GM20431 (cell line): ENCODE data around the gene FHOD3.

Source experiments
- in situ Hi-C: fragments of 300-500 bp; cut with MseI, MboI; formaldehyde crosslinking; loops from one replicate; pipeline ENCODE4 v1.15.0; 2020; ENCODE audit warnings: low sequenced_read_pairs; ENCODE audit not compliant: unreplicated experiment

FHOD3 gene

GRCh38 chr18:36397033-36397432 lies 99.5 kb downstream of the FHOD3 start:
- in situ Hi-C loops = no loop called here

GRCh38 chr18:36398419-36398818 lies 100.9 kb downstream of the FHOD3 start:
- in situ Hi-C loops = no loop called here

GRCh38 chr18:36399055-36399454 lies 101.5 kb downstream of the FHOD3 start:
- in situ Hi-C loops = no loop called here

- in situ Hi-C loops = no loop called here
Measured at GRCh38 chr18:36401462-36401861, 103.9 kb downstream of the FHOD3 start.

GRCh38 chr18:36402765-36403396 lies 105.4 kb downstream of the FHOD3 start:
- in situ Hi-C loops = no loop called here

- in situ Hi-C loops = no loop called here
Measured at GRCh38 chr18:36403896-36404820, 106.6 kb downstream of the FHOD3 start.

- in situ Hi-C loops = no loop called here
Measured at GRCh38 chr18:36405611-36406010, 108.1 kb downstream of the FHOD3 start.

GRCh38 chr18:36406805-36407204 lies 109.3 kb downstream of the FHOD3 start:
- in situ Hi-C loops = no loop called here

- in situ Hi-C loops = no loop called here
Measured at GRCh38 chr18:36408606-36409005, 111.1 kb downstream of the FHOD3 start.

GRCh38 chr18:36409779-36410178 lies 112.3 kb downstream of the FHOD3 start:
- in situ Hi-C loops = no loop called here

- in situ Hi-C loops = no loop called here
Measured at GRCh38 chr18:36410346-36410745, 112.8 kb downstream of the FHOD3 start.

GRCh38 chr18:36411745-36412168 lies 114.2 kb downstream of the FHOD3 start:
- in situ Hi-C loops = no loop called here

- in situ Hi-C loops = no loop called here
Measured at GRCh38 chr18:36412778-36413177, 115.3 kb downstream of the FHOD3 start.

- in situ Hi-C loops = no loop called here
Measured at GRCh38 chr18:36415171-36415570, 117.7 kb downstream of the FHOD3 start.

- in situ Hi-C loops = no loop called here
Measured at GRCh38 chr18:36415625-36416024, 118.1 kb downstream of the FHOD3 start.

GRCh38 chr18:36419188-36419899 lies 121.8 kb downstream of the FHOD3 start:
- in situ Hi-C loops = no loop called here

- in situ Hi-C loops = no loop called here
Measured at GRCh38 chr18:36419900-36420531, 122.5 kb downstream of the FHOD3 start.

GRCh38 chr18:36420826-36421225 lies 123.3 kb downstream of the FHOD3 start:
- in situ Hi-C loops = no loop called here

- in situ Hi-C loops = no loop called here
Measured at GRCh38 chr18:36424741-36425142, 127.2 kb downstream of the FHOD3 start.

GRCh38 chr18:36427369-36427768 lies 129.9 kb downstream of the FHOD3 start:
- in situ Hi-C loops = no loop called here
